HCT116 (cell line): Measurements from ENCODE around the gene CYB5A. TPM values are rescaled to one million over a fixed set of nuclear protein-coding genes. Genes with fewer than 3 reads are reported as not detected.

ENCODE experiments used
- ATAC-seq: fragments of 200-7000 bp; cut with Tn5 transposase; 2 replicates; pipeline ENCODE4 v1.9.1; 2020; ENCODE audit warnings: mild to moderate bottlenecking, moderate library complexity
- BruUV-seq: library from RNA; stranded (reverse); fragments of 400-500 nt; replicated peaks from 2 replicates; lab custom pipeline; 2021; lab: Mats Ljungman, UMichigan
- CTCF ChIA-PET: fragments of 300-600 bp; sonication (Branson Sonifier 250); formaldehyde crosslinking; loops from one replicate; lab custom pipeline; 2021; ENCODE audit warnings: antibody characterized with exemption; lab: Charles Lee
- POLR2A ChIA-PET: fragments of 300-600, 350-600 bp; sonication (Branson Sonifier 250); formaldehyde crosslinking; loops from one replicate; lab custom pipeline; 2021; ENCODE audit warnings: antibody characterized with exemption; lab: Charles Lee
- RAD21 ChIA-PET, 2 experiments: fragments of 300-600 bp; sonication (Branson Sonifier 250); formaldehyde crosslinking; loops; one replicate each; lab custom pipeline; 2023; ENCODE audit warnings: low total read pairs in 2 of 2; ENCODE audit not compliant: uncharacterized antibody in 2 of 2, unreplicated experiment in 2 of 2, low non-redundant PET in 1 of 2; lab: Charles Lee
- DNase-seq: peaks from one replicate; pipeline ENCODE4 v3.0.0-alpha.2; 2010; ENCODE audit warnings: low read depth, low spot score
- H2AFZ ChIP-seq: fragments of 200-600 bp; shearing (Covaris generic), sonication (generic); 2 replicates; pipeline ENCODE4 v1.6.1; 2017; ENCODE audit warnings: low read depth, mixed run types, mixed read lengths, antibody characterized with exemption, low read length; ENCODE audit not compliant: poor library complexity, severe bottlenecking
- H3K27ac ChIP-seq: 2 replicates; pipeline ENCODE4 v1.5.1; 2012; ENCODE audit warnings: low read depth, low read length
- H3K27me3 ChIP-seq: fragments of 200-600 bp; sonication (generic); 2 replicates; pipeline ENCODE4 v1.6.1; 2016; ENCODE audit warnings: mixed run types, low read length, mixed read lengths; ENCODE audit not compliant: insufficient read depth
- H3K36me3 ChIP-seq, 2 experiments: fragments of 200-500 bp in 1 of 2; fragments of 200-600 bp in 1 of 2; sonication (Bioruptor generic) in 1 of 2; sonication (generic) in 1 of 2; 2 replicates each; pipeline versions ENCODE4 v1.5.1 to v1.6.1; 2014 to 2016; ENCODE audit warnings: low read length in 2 of 2, inconsistent platforms in 1 of 2, mixed read lengths in 1 of 2, mixed run types in 1 of 2; ENCODE audit not compliant: insufficient read depth in 2 of 2, control insufficient read depth in 1 of 2
- H3K4me1 ChIP-seq, 2 experiments: fragments of 200-600 bp in 1 of 2; sonication (generic) in 1 of 2; 2 replicates each; pipeline versions ENCODE4 v1.5.1 to v1.6.1; 2012 to 2017; ENCODE audit warnings: low read length in 2 of 2, inconsistent platforms in 1 of 2, mild to moderate bottlenecking in 1 of 2, mixed read lengths in 1 of 2, mixed run types in 1 of 2, moderate library complexity in 1 of 2; ENCODE audit not compliant: insufficient read depth in 2 of 2, control insufficient read depth in 1 of 2
- H3K4me2 ChIP-seq: fragments of 200-600 bp; sonication (generic); 2 replicates; pipeline ENCODE4 v1.6.1; 2017; ENCODE audit warnings: mixed run types, low read length, mixed read lengths
- H3K4me3 ChIP-seq, 2 experiments: fragments of 200-600 bp in 1 of 2; sonication (generic) in 1 of 2; replicated peaks in 1 of 2; 2 replicates each; pipeline ENCODE4 v1.5.1; 2011 to 2016; ENCODE audit warnings: low read length in 2 of 2, control low read depth in 1 of 2, low read depth in 1 of 2, mild to moderate bottlenecking in 1 of 2, mixed read lengths in 1 of 2, mixed run types in 1 of 2
- H3K79me2 ChIP-seq: fragments of 200-600 bp; sonication (generic); 2 replicates; pipeline ENCODE4 v1.6.1; 2017; ENCODE audit warnings: mild to moderate bottlenecking, mixed run types, low read length, moderate library complexity, mixed read lengths; ENCODE audit not compliant: insufficient read depth
- H3K9ac ChIP-seq: fragments of 200-600 bp; sonication (generic); 2 replicates; pipeline ENCODE4 v1.6.1; 2016; ENCODE audit warnings: low read length, mixed read lengths
- H3K9me2 ChIP-seq: fragments of 200-600 bp; sonication (generic), shearing (Covaris generic); 2 replicates; pipeline ENCODE4 v1.6.1; 2017; ENCODE audit warnings: mixed run types, mild to moderate bottlenecking, moderate library complexity; ENCODE audit not compliant: insufficient read depth
- H3K9me3 ChIP-seq, 2 experiments: fragments of 200-500 bp in 1 of 2; fragments of 200-600 bp in 1 of 2; sonication (Bioruptor generic) in 1 of 2; sonication (generic) in 1 of 2; 2 replicates each; pipeline ENCODE4 v1.6.1; 2014 to 2017; ENCODE audit warnings: low read length in 2 of 2, mixed read lengths in 2 of 2, inconsistent platforms in 1 of 2, low read depth in 1 of 2, mild to moderate bottlenecking in 1 of 2, mixed run types in 1 of 2, moderate library complexity in 1 of 2; ENCODE audit not compliant: control insufficient read depth in 1 of 2, insufficient read depth in 1 of 2
- H4K20me1 ChIP-seq: fragments of 200-600 bp; sonication (generic), shearing (Covaris generic); 2 replicates; pipeline ENCODE4 v1.6.1; 2017; ENCODE audit warnings: mixed run types, mild to moderate bottlenecking, moderate library complexity; ENCODE audit not compliant: insufficient read depth
- ATF3 ChIP-seq: IDR thresholded peaks from 2 replicates; pipeline ENCODE4 v1.6.1; 2012
- CBX3 ChIP-seq: IDR thresholded peaks from 2 replicates; pipeline ENCODE4 v1.6.1; 2012; ENCODE audit warnings: low read depth
- CTCF ChIP-seq, 3 experiments: fragments of 200-600 bp in 1 of 3; sonication (generic) in 1 of 3; IDR thresholded peaks in 2 of 3; conservative IDR thresholded peaks in 1 of 3; 2 replicates each; pipeline ENCODE4 v1.5.1; 2012 to 2017; ENCODE audit warnings: low read depth in 2 of 3, low read length in 2 of 3, antibody characterized with exemption in 1 of 3, borderline replicate concordance in 1 of 3, control low read depth in 1 of 3, mild to moderate bottlenecking in 1 of 3, mixed read lengths in 1 of 3, mixed run types in 1 of 3, moderate library complexity in 1 of 3; ENCODE audit not compliant: insufficient read depth in 1 of 3
- EGR1 ChIP-seq: IDR thresholded peaks from 2 replicates; pipeline ENCODE4 v1.6.1; 2012; ENCODE audit warnings: low read depth
- ELF1 ChIP-seq: IDR thresholded peaks from 2 replicates; pipeline ENCODE4 v1.6.1; 2012; ENCODE audit warnings: low read depth, borderline replicate concordance
- EZH2 ChIP-seq: fragments of 200-600 bp; sonication (generic); IDR thresholded peaks from 2 replicates; pipeline ENCODE4 v1.6.1; 2017; ENCODE audit warnings: antibody characterized with exemption, mixed run types
- EZH2phosphoT487 ChIP-seq: fragments of 200-600 bp; IDR thresholded peaks from 2 replicates; pipeline ENCODE4 v1.6.1; 2018; ENCODE audit warnings: antibody characterized with exemption, borderline replicate concordance
- FOSL1 ChIP-seq: IDR thresholded peaks from 2 replicates; pipeline ENCODE4 v1.6.1; 2012; ENCODE audit warnings: low read depth
- JUND ChIP-seq: IDR thresholded peaks from 2 replicates; pipeline ENCODE4 v1.6.1; 2012
- MAX ChIP-seq: IDR thresholded peaks from 2 replicates; pipeline ENCODE4 v1.6.1; 2012
- SIN3A ChIP-seq: IDR thresholded peaks from 2 replicates; pipeline ENCODE4 v1.6.1; 2012; ENCODE audit warnings: low read depth
- SP1 ChIP-seq: IDR thresholded peaks from 2 replicates; pipeline ENCODE4 v1.6.1; 2012; ENCODE audit warnings: low read depth
- SRF ChIP-seq: IDR thresholded peaks from 2 replicates; pipeline ENCODE4 v1.6.1; 2012; ENCODE audit warnings: low read depth
- ZBTB33 ChIP-seq: IDR thresholded peaks from 2 replicates; pipeline ENCODE4 v1.6.1; 2011; ENCODE audit warnings: mild to moderate bottlenecking, low read length, moderate library complexity; ENCODE audit not compliant: insufficient replicate concordance; ENCODE audit errors: extremely low read depth
- ZFX ChIP-seq: fragments of 450-650 bp; IDR thresholded peaks from 2 replicates; pipeline ENCODE4 v1.6.1; 2017
- ZNF274 ChIP-seq: fragments of 200-500 bp; sonication (Bioruptor generic); IDR thresholded peaks from 2 replicates; pipeline ENCODE4 v1.6.1; 2014; ENCODE audit warnings: mild to moderate bottlenecking, low read depth, low read length, inconsistent platforms
- intact Hi-C: fragments of 100-400 bp; cut with micrococcal nuclease; formaldehyde crosslinking; loops from 2 replicates; pipeline ENCODE4 v1.10.0; 2022
- total RNA-seq: library from RNA; stranded (reverse); gene quantifications from one replicate; pipeline ENCODE4 v1.2.1, GENCODE V29; 2021; ENCODE audit not compliant: unreplicated experiment

Gene CYB5A
- total RNA-seq, 1 experiment from 2014 or later: 37.7 TPM

GRCh38 chr18:74226666-74227065, 65.1 kb downstream of the CYB5A start:
- no peaks in the 10 kb centered on the region for H4K20me1 ChIP-seq
- no peak overlapping the region for H2AFZ ChIP-seq
- ATAC-seq (no peak), DNase-seq (no peak)
- H3K4me1 ChIP-seq: 0 out of 4 replicates have a peak, but pooled peaks cover 0 to 4% of the 10 kb centered on the region in 2 experiments
- H3K4me2 ChIP-seq: no peak overlapping the region
- no peak for TF ChIP-seq JUND
- no peak for TF ChIP-seq EZH2phosphoT487
- TF ChIP-seq ZFX: no peak
- no peak for TF ChIP-seq CBX3
- TF ChIP-seq SP1: no peak
- no peak for TF ChIP-seq SIN3A
- TF ChIP-seq CTCF (IDR thresholded peaks at IDR 0.05 in 2 of 3, conservative IDR thresholded peaks at IDR 0.05 in 1 of 3; ENCODE audit: borderline replicate concordance in 1 of 3, insufficient read depth in 1 of 3, low read depth in 2 of 3, low read length in 2 of 3): no peak
- TF ChIP-seq FOSL1: no peak
- TF ChIP-seq ZBTB33: no peak
- no peak for TF ChIP-seq EZH2
- TF ChIP-seq ZNF274: no peak
- no peak for TF ChIP-seq EGR1
- no peak for TF ChIP-seq ELF1
- no peak for TF ChIP-seq ATF3
- no peak for TF ChIP-seq MAX
- no peak for TF ChIP-seq SRF
- H3K27me3 ChIP-seq: no peaks in the 10 kb centered on the region
- no peak overlapping the region for H3K27ac ChIP-seq
- H3K79me2 ChIP-seq: no peaks in the 10 kb centered on the region
- intact Hi-C loops: no loop called here
- H3K9ac ChIP-seq: no peak overlapping the region
- no peaks in the 10 kb centered on the region for H3K9me2 ChIP-seq
- no peak overlapping the region for H3K4me3 ChIP-seq
- H3K36me3 ChIP-seq: no peaks in the 10 kb centered on the region
- ChIA-PET POLR2A (no interaction called here), CTCF (no interaction called here), RAD21 (no interaction called here)
- BruUV-seq: no TSS peak
- H3K9me3 ChIP-seq: no peaks in the 10 kb centered on the region
